RWPE2 (cell line): ENCODE results near the gene EFNA2.

Experiments
- ATAC-seq: fragments of 200-7000 bp; cut with Tn5 transposase; 3 replicates; pipeline ENCODE4 v1.9.1; 2021; ENCODE audit warnings: low read depth
- DNase-seq: peaks from one replicate; pipeline ENCODE4 v3.0.0-alpha.2; 2020; ENCODE audit warnings: low spot score
- H3K27ac ChIP-seq: fragments of 450-650 bp; 2 replicates; pipeline ENCODE4 v1.5.1; 2017; ENCODE audit warnings: mild to moderate bottlenecking; ENCODE audit not compliant: poor library complexity, severe bottlenecking
- H3K27me3 ChIP-seq: fragments of 250-450 bp; sonication (Bioruptor Pico); 2 replicates; pipeline ENCODE4 v1.5.1; 2021; ENCODE audit warnings: mild to moderate bottlenecking, moderate library complexity; ENCODE audit not compliant: insufficient read depth, poor library complexity, severe bottlenecking
- H3K36me3 ChIP-seq: fragments of 250-450 bp; sonication (Bioruptor Pico); 2 replicates; pipeline ENCODE4 v1.5.1; 2020; ENCODE audit warnings: low read depth, mild to moderate bottlenecking, moderate library complexity
- H3K4me1 ChIP-seq: fragments of 250-450 bp; sonication (Bioruptor Pico); 2 replicates; pipeline ENCODE4 v1.5.1; 2021; ENCODE audit warnings: mild to moderate bottlenecking, moderate library complexity; ENCODE audit not compliant: insufficient read depth, poor library complexity, severe bottlenecking
- H3K4me3 ChIP-seq: fragments of 250-450 bp; sonication (Bioruptor Pico); 2 replicates; pipeline ENCODE4 v1.5.1; 2021; ENCODE audit warnings: mild to moderate bottlenecking, moderate library complexity; ENCODE audit not compliant: severe bottlenecking
- H3K9me3 ChIP-seq: fragments of 250-450 bp; sonication (Bioruptor Pico); 2 replicates; pipeline ENCODE4 v1.5.1; 2021; ENCODE audit warnings: mild to moderate bottlenecking, moderate library complexity; ENCODE audit not compliant: severe bottlenecking
- CTCF ChIP-seq: fragments of 450-650 bp; IDR thresholded peaks from one replicate; pipeline ENCODE4 v1.5.1; 2017; ENCODE audit warnings: mild to moderate bottlenecking, moderate library complexity; ENCODE audit not compliant: poor library complexity, severe bottlenecking

The EFNA2 gene

DNA sequence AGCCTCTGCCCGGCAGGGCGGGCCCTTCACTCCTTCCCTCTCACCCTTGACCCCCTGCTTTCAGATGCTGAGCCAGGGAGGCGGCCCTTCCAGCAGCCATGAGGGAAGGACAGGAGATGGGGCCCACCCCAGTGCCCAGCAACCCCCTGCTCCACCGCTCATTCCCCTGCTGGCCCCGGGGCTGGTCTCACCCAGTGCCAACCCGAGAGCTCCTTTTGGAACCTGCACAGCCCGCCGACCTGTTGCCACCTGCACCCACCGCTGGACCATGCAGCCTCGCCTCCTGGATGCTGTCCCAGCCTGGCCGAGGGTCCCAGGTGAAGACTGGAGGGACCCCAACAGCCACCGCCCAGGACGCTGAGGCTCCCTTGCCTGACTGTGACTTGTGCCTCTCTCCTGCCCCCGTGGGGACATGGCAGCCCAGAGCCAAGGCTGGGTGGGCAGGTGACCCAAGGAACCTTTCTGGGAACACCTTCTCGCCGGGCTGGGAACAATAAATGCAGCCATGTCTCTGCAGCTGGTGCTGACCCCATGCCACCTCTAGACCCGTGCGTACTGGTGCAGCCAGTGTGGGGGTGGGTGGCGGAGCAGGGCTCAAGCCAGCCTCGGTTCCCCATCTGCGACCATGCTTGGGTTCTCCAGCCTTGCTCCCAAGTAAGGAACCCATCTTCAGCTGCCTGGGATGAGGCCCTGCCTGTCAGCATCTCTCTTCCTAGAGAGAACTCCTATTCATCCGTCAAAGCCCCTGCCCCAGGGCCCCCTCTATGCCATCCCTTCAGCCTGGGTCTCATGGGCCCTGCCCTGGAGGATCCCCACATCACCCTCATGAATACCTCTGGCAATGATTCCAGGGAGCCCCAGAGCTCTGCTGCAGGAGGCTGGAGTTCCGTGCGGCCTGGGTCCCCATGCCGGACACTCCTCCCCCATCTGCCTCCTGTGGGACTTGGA lies 6.7 kb upstream of the EFNA2 start:
- TF ChIP-seq CTCF: no peak
- Histone ChIP-seq H3K4me3 (no peak overlapping the region), H3K9me3 (no peaks in the 10 kb centered on the region), H3K4me1 (peaks cover 3% of the 10 kb centered on the region), H3K27ac (no peak overlapping the region), H3K36me3 (peaks cover 17% of the 10 kb centered on the region), H3K27me3 (peaks cover under 1% of the 10 kb centered on the region)
- no peak for DNase-seq
- ATAC-seq: no peak

GRCh38 chr19:1279782-1280341 lies 5.8 kb upstream of the EFNA2 start:
- Histone ChIP-seq H3K36me3 (peaks cover 8% of the 10 kb centered on the region), H3K4me1 (no peaks in the 10 kb centered on the region), H3K27me3 (peaks cover 9% of the 10 kb centered on the region), H3K27ac (no peak overlapping the region), H3K9me3 (no peaks in the 10 kb centered on the region), H3K4me3 (no peak overlapping the region)
- peak; percentile 51 for ATAC-seq
- DNase-seq: no peak
- TF ChIP-seq CTCF: peak; percentile 90

DNA sequence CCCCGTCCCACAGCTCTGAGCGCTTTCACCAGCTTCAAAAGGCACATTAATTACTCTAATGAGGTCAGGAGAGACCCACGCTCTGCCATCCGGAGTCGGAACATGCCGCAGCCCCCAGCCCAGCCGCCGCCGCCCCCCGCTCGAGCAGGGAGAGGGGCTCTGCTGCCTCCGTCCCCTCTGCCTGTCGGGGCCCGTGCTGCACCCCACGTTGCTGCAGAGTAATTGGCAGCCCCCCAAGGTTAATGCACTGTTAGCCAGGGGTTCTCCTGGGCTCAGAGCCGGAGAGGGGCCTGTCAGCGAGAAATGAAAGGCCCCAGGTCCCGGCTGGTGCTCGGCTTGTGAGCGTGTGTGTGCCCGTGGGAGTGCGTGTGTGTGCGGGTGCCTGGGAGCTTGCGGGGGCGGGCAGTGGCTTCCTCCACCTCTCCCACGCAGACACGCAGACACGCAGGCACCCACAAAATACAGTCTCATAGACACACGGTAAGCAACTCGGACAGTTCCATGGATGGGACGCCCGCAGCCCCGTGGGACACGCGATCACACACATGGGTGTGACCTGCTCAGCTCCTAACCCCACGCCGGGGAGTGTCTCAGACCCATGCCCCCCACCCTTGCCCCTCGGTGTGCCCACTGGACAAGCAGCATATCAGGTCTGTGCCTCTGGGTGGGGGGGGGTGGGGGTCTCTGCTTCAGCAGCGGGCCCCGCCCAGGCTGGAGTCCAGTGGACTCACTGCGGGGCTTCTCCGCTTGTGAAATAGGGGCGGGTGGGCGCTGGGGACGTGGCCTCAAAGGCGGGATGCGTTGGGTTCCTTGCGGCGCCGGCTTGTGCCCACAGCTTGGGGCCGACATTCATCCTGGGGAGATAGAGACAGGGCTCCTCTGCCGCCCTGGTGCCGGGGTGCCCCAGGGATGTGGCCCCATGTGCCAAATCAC lies 4.8 kb upstream of the EFNA2 start:
- H3K4me1 ChIP-seq: no peaks in the 10 kb centered on the region
- no peak for DNase-seq
- no peak overlapping the region for H3K27ac ChIP-seq
- no peak overlapping the region for H3K4me3 ChIP-seq
- peaks cover 15% of the 10 kb centered on the region for H3K27me3 ChIP-seq
- no peak for TF ChIP-seq CTCF
- no peaks in the 10 kb centered on the region for H3K9me3 ChIP-seq
- no peak for ATAC-seq
- peaks cover 6% of the 10 kb centered on the region; the same call in 1 of the 2 replicates for H3K36me3 ChIP-seq

DNA sequence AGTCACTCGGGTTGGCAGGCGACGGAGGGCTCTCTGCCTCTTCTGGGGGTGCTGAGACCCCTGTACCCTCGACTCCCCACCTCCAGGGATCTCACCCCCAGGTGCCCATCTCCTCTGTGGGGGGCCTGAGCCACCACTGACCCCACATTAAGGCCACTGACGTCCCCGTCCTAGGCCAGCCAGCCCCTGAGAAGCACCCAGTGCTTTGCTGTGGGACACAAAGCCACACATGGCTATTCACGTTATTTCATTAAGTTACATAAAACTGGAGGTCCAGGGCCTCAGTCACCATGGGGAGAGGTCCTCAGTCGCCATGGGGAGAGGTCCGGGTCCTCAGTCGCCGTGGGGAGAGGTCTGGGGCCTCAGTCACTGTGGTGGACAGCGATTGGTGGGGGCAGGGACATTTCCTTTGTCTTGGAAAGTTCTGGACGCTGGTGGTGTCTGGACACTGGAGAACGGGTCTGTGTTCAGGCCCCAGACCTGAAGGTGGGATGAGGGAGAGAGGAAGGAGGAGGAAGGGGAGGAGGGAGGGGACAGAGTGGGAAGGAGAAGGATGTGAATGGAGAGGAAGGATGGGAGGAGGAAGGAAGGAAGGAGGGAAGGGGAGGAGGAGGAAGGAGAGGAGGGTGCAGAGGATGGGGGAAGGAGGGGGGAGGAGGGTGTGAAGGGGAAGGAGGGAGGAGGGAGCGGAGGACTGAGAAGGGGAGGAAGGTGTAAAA lies 3.9 kb upstream of the EFNA2 start:
- Histone ChIP-seq H3K4me3 (no peak overlapping the region), H3K27me3 (peaks cover 20% of the 10 kb centered on the region), H3K4me1 (no peaks in the 10 kb centered on the region), H3K27ac (no peak overlapping the region), H3K36me3 (peaks cover 6% of the 10 kb centered on the region; the same call in 1 of the 2 replicates), H3K9me3 (no peaks in the 10 kb centered on the region)
- DNase-seq: no peak
- ATAC-seq: no peak
- no peak for TF ChIP-seq CTCF
